Calu3 (cell line): ENCODE data around the gene BMP8A. TPM values are rescaled to one million over a fixed set of nuclear protein-coding genes. Genes with fewer than 3 reads are reported as not detected.
"Not testable (repeated sequence)": the region's sequence is repeated elsewhere in the genome, so short reads cannot be mapped to it uniquely, and the experiment has no call there.

Source experiments
- BruUV-seq: library from RNA; stranded (reverse); fragments of 400-500 nt; replicated peaks from 2 replicates; lab custom pipeline; 2021; lab: Mats Ljungman, UMichigan
- CTCF ChIA-PET: fragments of 300-600 bp; sonication (Branson Sonifier 250); formaldehyde crosslinking; loops from one replicate; lab custom pipeline; 2022; ENCODE audit warnings: antibody characterized with exemption; lab: Charles Lee
- DNase-seq: peaks from one replicate; pipeline ENCODE4 v3.0.0; 2022
- H3K27ac Mint-ChIP-seq: one replicate; pipeline ENCODE4 v1.8.0; 2022; ENCODE audit warnings: mixed read lengths; ENCODE audit not compliant: unreplicated experiment
- H3K27me3 Mint-ChIP-seq: one replicate; pipeline ENCODE4 v1.8.0; 2022; ENCODE audit warnings: mixed read lengths; ENCODE audit not compliant: unreplicated experiment
- H3K36me3 Mint-ChIP-seq: one replicate; pipeline ENCODE4 v1.8.0; 2022; ENCODE audit warnings: mild to moderate bottlenecking, moderate library complexity, mixed read lengths; ENCODE audit not compliant: insufficient read depth, unreplicated experiment
- H3K4me1 Mint-ChIP-seq: one replicate; pipeline ENCODE4 v1.8.0; 2022; ENCODE audit warnings: mild to moderate bottlenecking, low read depth, mixed read lengths; ENCODE audit not compliant: unreplicated experiment
- H3K4me3 Mint-ChIP-seq: one replicate; pipeline ENCODE4 v1.8.0; 2022; ENCODE audit warnings: mild to moderate bottlenecking, low read depth, moderate library complexity, mixed read lengths; ENCODE audit not compliant: unreplicated experiment
- H3K9me3 Mint-ChIP-seq: one replicate; pipeline ENCODE4 v1.8.0; 2022; ENCODE audit warnings: low read depth, mixed read lengths; ENCODE audit not compliant: unreplicated experiment
- intact Hi-C: fragments of 100-400 bp; cut with micrococcal nuclease; formaldehyde crosslinking; loops from one replicate; pipeline ENCODE4 v1.10.0; 2022; ENCODE audit not compliant: unreplicated experiment
- total RNA-seq: library from RNA; stranded (reverse); gene quantifications from 2 replicates; pipeline ENCODE4 v1.2.3, GENCODE V29; 2022
- TF ChIP-seq, protein P1 (sequence below): fragments of 200-600 bp; IDR thresholded peaks from one replicate; pipeline ENCODE4 v1.8.0; 2022; ENCODE audit warnings: antibody characterized with exemption; ENCODE audit not compliant: unreplicated experiment

The BMP8A gene
- total RNA-seq, 1 experiment from 2014 or later, result 0.40 TPM

GRCh38 chr1:39490596-39491145 lies 765 bp upstream of the BMP8A start:
- Mint-ChIP-seq H3K4me3 (peak overlapping the region; percentile 68), H3K4me1 (no peaks in the 10 kb centered on the region)
- intact Hi-C loops, result no loop called here

GRCh38 chr1:39492118-39493042 lies 944 bp downstream of the BMP8A start:
- H3K4me3 Mint-ChIP-seq, H3K27ac Mint-ChIP-seq, H3K4me1 Mint-ChIP-seq, DNase-seq, H3K9me3 Mint-ChIP-seq, intact Hi-C loops, BruUV-seq: not testable (repeated sequence)
- CTCF ChIA-PET, result interaction anchor here (1.2 kb wide), 1 partner anchor 47 kb away, joined by 4 read pairs; no protein-coding TSS in a partner anchor
- H3K36me3 Mint-ChIP-seq, result peaks cover 44% of the 10 kb centered on the region
- H3K27me3 Mint-ChIP-seq, result peaks cover 22% of the 10 kb centered on the region

More at GRCh38 chr1:39490596-39491145, 765 bp upstream of the BMP8A start:
- Mint-ChIP-seq H3K36me3 (peaks cover 57% of the 10 kb centered on the region), H3K9me3 (no peaks in the 10 kb centered on the region), H3K27ac (peak overlapping the region; percentile 64), H3K27me3 (peaks cover 22% of the 10 kb centered on the region)
- no TSS peak for BruUV-seq
- TF ChIP-seq, protein P1, sequence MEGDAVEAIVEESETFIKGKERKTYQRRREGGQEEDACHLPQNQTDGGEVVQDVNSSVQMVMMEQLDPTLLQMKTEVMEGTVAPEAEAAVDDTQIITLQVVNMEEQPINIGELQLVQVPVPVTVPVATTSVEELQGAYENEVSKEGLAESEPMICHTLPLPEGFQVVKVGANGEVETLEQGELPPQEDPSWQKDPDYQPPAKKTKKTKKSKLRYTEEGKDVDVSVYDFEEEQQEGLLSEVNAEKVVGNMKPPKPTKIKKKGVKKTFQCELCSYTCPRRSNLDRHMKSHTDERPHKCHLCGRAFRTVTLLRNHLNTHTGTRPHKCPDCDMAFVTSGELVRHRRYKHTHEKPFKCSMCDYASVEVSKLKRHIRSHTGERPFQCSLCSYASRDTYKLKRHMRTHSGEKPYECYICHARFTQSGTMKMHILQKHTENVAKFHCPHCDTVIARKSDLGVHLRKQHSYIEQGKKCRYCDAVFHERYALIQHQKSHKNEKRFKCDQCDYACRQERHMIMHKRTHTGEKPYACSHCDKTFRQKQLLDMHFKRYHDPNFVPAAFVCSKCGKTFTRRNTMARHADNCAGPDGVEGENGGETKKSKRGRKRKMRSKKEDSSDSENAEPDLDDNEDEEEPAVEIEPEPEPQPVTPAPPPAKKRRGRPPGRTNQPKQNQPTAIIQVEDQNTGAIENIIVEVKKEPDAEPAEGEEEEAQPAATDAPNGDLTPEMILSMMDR, result no peak
- no peak for DNase-seq
- CTCF ChIA-PET, result no interaction called here

DNA sequence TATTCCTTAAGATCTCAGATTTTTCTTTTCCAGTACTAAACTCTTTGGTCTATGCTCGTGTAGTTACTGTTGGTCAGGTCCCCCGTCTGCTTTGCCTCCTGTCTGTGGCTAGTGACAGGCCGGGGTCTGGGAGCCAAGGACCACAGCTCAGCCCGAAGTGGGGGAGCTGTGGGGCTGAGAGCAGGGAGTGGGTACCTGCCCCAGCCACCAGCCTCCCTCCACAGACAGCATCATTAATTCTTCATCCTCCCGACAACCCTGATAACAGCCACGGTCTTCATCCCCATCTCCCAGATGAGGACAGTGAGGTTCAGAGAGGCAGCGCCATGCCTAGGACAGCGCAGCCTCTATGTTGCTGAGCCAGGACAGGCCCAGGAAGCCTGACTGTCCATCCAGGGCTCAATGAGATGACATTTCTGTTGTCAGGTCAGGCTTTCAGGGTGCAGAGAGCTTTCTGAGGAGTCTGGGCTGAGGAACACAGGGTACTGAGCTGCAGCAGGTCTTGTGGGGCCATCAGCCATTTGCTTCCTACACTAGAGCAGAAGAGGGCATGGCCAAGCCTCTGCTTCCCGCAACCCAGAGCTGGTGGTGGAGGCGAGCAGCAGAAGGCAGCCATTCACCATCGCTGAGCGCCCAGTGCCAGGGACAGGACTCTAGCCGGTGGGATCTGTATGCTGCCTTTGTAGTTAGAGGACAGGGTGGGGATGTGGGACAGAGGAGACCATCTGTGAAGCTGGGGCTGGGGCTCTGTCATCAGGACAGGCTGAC lies 1.8 kb downstream of the BMP8A start:
- Mint-ChIP-seq H3K27me3 (peaks cover 22% of the 10 kb centered on the region), H3K36me3 (peaks cover 36% of the 10 kb centered on the region)
- H3K9me3 Mint-ChIP-seq, intact Hi-C loops, H3K27ac Mint-ChIP-seq, H3K4me3 Mint-ChIP-seq, CTCF ChIA-PET, DNase-seq, BruUV-seq, H3K4me1 Mint-ChIP-seq: not testable (repeated sequence)

- no peak overlapping the region for H3K27ac Mint-ChIP-seq
- TF ChIP-seq, protein P1, result no peak
- H3K4me3 Mint-ChIP-seq, result no peak overlapping the region
- no peak for DNase-seq
- intact Hi-C loops, result no loop called here
- H3K9me3 Mint-ChIP-seq, result no peaks in the 10 kb centered on the region
- peaks cover 22% of the 10 kb centered on the region for H3K27me3 Mint-ChIP-seq
- no TSS peak for BruUV-seq
- peaks cover 20% of the 10 kb centered on the region for H3K36me3 Mint-ChIP-seq
- H3K4me1 Mint-ChIP-seq, result no peaks in the 10 kb centered on the region
- CTCF ChIA-PET, result no interaction called here
These were observed 3.4 kb downstream of the BMP8A start for GRCh38 chr1:39494671-39495410.

DNA sequence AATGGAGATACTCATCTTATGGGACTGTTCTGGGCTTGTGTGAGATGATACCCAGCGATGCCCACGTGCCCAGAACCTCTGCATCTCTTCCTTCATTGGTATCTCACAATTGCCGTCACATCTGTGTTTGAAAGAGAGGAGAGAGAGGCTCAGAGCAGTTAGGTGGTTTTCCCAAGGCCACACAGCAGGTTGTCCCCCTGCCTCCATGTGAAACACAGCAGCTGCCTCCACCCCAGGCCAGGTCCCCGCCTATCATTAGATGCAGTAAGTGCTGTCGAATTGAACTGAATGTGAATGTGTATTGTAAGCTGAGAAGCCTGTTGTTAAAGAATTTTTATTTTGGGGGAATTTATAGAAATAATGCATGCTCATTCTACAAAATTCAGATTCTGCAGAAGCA lies 5.1 kb downstream of the BMP8A start:
- intact Hi-C loops, H3K4me3 Mint-ChIP-seq, DNase-seq, H3K4me1 Mint-ChIP-seq, H3K27ac Mint-ChIP-seq, H3K9me3 Mint-ChIP-seq, H3K36me3 Mint-ChIP-seq, BruUV-seq, CTCF ChIA-PET: not testable (repeated sequence)
- H3K27me3 Mint-ChIP-seq, result peaks cover 22% of the 10 kb centered on the region
